NCI-H82 (cell line): ENCODE measurements around the gene DCUN1D5.

Experiments
- DNase-seq: peaks from one replicate; lab custom pipeline; 2025; lab: John Stamatoyannopoulos, UW

DCUN1D5 gene

DNA sequence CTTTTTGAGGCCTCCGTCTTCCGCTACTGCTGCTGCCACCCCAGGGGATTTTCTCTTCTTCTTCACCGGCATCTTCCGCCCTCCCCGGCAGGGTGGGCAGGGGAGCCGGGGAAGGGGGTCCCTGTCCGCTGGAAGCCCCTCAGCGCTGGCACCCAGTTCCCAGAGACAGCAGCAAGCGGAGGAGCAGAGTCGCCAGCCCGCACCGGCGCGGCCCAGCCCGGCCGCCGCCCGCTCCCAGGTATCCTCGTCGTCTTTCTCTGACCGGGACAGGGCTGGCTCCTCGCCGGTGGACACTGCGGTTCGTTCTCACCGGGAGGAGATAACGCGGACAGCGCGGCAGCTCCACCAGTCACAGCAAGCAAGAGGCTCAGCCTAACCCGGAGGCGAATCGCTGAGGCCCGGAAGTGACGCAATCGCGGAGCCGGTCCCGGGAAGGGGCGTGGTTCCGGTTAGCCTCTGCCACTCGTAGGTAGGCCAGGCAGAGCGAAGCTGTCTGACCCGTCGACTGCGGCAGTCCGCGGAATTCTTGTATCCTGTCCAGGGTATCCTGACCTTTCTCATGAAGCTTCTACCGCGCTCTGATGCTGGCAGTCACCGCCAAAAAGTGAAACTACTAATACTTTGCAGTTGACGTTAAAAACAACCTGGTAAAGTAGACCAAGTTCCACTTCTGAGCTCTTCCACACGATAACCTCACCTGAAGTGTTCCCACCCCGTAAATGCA, at the start of gene DCUN1D5:
Gene DCUN1D5, minus strand, starts transcription at position 360 of the 724 bp plus-strand sequence. Its CDS starts 288 bp downstream, at position 72.
- peak; percentile 95 for DNase-seq

DNA sequence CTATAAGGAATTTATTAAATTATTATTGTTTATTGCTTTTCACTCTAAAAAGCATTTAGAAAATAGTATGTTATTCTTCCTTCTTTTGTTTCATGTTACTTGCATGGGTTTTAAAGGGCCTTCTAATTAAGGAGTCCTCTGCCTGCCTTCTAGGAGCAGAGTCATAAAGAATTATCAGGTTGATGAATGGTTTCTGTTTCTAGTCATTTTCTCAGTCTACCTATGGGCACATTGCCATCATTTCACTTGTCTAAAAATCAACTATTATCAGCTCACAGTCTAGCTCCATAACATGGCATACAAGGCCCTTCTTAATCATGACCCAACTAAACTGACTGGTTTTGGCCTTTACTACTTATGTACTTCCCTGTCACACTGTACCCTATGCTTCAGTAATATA, 33.5 kb upstream of the DCUN1D5 start:
- no peak for DNase-seq

DNA sequence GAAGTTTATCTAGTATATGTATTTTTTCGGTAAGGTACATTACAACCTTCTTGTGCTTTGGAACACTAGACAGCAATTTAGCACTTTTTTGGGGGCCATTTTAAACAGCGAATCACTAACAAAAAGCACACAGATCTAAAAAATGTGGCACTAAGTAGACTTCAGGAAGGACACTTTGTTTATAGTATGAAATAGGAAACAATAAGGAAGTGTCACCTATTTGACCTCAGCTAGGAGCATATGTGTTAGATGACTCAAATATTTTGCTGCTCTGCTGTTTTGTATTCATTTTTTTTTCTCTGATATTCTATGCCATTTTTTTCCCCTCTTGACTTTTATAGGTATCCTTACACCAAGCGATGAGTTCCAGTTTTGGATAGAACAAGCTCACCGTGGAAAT, 22.9 kb upstream of the DCUN1D5 start:
- no peak for DNase-seq

DNA sequence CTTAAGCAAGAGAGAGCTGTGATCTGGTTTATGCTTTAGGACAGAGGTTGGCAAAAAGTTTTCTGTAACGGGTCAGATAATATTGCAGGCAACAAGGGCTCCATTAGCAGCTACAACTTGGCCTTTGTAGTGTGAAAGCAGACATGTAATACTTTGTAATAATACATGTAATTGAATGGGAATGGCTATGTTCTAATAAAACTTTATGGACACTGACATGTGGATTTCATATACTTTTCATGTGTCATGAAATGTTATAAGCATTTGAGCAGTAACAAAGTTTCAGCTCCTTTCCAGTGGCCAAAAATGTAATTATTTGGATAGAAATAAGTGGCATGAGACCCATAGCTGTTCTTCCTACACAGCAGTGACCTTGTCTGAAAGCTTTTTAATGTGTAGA, 20.4 kb upstream of the DCUN1D5 start:
- DNase-seq: no peak

DNA sequence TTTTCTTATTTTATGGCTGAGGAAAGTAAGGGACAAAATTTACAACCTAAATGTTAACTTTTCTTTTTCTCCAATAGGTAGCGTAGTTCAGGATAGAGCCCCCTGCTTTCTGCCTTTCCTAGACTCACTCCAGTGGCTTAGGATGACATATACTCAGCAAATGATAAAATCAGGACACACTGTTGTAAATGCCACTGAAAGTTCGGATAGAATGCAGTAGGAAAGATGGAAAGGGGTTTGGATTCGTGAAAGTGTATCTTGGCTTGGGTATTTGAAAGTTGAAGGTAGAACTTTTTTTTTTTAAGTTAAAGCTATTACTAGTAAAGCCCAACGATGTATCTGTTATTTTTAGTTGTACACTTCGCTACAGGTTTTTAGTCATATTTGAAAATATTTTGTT, 19.4 kb upstream of the DCUN1D5 start:
- DNase-seq: no peak

DNA sequence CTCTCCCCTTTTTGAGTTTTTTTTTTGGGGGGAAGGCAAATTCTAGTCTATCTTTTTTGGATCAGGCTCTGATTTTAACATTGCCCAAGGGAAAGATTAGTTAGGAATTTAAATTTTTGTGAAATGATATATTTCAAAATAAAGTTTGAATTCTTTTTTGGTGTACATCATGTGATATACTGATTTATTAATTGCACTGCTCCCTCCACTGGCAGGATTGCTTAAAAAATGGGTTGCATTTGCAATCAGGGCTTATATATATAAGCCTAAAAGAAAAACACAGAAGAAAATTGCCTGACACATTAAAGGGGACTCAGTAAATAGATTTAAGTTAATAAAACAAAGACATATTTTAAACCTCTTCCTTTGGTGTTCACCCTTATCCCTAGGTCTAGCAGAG, 18.4 kb upstream of the DCUN1D5 start:
- DNase-seq: no peak

DNA sequence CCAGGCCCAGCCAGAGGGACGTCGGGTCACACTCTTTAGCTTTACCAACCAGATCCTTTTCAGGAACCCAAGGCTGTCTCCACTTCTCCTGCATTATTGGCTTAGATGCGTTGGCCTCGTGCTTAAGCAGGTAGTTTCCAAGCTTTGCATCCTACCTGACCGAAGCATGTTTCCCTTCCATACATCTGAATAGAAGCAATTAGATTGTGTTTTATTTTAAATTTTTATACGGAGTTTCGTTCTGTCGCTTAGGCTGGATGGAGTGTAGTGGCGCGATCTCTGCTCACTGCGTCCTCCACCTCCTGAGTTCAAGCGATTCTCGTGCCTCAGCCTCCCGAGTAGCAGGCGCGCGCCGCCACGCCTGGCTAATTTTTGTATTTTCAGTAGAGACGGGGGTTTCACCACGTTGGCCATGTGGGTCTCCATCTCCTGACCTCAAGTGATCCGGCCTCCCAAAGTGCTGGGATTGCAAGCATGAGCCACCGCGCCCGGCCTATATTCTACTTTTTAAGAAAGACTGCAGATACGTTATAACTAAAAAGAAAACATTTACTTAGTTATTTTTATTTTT, 17.9 kb upstream of the DCUN1D5 start:
- DNase-seq: peak; percentile 57

DNA sequence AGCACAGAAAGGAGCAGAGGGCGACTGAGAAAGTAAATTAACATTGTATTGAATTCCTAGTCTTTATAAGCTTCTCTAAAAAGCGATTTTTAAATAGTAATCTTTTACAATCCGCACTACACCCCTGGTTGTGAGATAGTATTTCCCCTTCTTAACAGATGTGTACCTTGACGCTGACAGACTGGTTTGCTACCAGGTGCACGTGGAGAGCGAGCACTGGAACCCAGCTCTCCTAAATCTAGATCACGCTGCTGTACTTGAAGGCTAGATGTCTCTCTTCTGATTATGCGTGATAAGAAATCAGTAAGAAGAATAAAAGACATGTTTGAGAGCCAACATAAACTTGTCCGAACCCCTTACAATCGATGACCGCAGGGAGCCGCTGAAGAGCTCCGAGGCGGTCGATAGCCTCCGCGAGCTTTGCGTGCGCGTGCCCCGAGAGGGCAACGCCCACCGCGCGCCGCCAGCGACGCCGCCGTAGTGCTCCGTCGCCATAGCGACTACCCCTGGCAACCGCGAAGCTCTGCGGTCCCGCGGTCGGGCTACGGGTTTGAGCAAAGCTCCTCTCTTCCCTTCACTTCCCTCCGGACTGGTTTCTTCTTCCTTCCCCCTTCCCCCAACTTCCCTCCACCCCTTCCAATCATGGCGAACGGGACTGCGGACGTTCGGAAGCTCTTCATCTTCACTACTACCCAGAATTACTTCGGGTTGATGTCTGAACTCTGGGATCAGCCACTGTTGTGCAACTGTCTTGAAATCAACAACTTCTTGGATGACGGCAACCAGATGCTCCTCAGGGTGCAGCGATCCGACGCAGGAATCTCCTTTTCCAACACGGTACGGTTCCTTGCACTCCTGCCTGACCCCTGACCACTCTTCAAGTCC, 17.2 kb upstream of the DCUN1D5 start, which contains the start of gene DYNC2H1:
Gene DYNC2H1, plus strand, starts transcription at position 494 of the 885 bp plus-strand sequence. Its CDS starts 149 bp downstream, at position 643.
- peak; percentile 94 for DNase-seq

DNA sequence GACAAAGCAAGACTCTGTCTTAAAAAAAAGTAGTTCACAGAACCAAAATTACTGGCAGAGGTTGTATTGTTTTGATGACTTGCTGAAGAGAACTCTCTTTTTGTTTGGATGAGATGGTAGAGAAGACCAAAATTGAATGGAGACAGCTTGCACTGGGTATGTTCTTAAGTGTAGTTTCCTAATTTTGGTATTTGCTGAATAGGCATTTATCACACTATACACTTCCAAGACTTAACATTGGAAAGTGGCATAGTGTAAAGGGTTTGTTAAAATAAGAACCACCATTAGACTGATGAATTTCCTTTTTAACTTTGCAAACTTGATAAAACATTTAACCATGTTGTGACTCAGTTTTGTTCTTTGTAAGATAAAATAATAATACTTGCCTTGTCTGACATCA, 5.3 kb upstream of the DCUN1D5 start:
- DNase-seq: no peak

DNA sequence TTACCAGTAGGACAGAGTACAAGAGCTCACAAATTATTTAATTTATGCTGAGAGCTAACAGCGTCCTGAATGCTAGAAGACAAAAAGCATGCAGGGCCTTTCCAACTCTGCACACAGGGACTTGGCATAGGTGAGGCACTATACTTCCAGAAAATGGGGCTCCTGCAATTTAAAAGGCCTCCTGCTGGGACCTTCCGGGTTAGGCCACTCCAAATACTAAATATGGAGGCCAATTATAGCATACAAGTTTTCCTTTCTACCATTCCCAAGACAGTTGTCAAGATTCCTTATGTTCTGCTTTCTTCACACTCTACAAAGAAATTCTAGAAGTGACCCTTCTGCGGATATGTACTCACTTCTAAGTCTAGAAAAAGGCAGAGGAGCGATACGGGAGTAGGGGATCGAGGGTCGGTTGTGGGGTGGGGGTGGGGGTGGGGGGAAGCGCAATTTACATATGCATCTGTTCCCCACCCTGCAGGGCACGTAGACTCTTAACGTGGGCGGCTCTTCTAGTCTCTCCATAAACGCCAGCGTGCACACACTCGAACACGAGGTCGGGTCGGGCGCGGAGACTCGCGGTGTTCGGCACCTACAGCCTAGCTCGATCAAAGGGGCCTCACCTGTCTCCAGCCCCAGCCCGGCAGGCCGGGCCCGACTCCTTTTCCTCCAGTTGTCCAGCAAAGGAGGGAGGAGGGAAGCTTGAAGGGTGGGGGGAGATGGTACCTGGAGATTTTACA, 728 bp downstream of the DCUN1D5 start:
- DNase-seq: peak; percentile 71

DNA sequence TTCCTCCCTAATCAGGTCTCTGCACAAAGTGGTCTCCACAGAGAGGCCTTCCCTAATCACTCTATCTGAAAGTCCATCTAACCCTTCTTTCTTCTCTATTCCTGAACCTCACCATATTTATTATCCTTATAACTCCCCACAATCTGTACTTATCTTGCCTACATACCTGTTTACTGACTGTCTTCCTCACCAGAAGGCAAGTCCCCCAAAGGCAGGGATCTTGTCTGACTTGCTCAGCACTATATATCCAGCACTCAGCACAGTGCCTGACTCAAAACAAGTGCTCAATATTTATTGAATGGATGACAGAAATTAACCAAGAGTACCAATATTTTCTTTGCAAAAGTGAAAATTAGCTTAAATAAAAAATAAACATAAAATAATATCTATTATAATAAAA, 5.5 kb downstream of the DCUN1D5 start:
- DNase-seq: no peak

DNA sequence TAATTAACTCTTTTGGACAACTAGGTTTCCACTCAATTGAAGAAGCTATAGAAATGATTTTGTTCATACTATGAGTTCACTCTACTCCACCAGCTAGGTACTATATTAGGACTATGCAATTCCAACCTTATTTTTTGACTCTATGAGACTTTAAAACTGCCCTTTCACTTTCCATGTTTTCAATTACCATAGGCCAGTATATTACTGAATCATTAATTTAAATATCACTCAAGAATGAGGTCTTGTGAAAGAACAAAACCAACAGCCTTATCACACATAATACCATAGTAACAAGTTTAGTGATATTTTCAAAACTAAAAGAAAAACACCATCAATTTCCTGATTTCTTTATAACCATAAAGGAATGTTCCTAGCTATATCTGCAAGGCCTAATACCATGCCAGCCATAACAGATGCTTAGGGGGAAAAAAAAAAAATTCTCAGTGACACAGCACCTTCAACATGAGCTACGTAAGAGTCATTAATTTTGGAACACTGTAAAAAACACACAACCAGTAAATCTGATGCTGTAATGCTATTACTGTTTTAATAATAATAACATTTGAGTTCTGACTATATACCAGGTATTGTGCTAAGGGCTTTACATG, 6.1 kb downstream of the DCUN1D5 start:
- DNase-seq: no peak

DNA sequence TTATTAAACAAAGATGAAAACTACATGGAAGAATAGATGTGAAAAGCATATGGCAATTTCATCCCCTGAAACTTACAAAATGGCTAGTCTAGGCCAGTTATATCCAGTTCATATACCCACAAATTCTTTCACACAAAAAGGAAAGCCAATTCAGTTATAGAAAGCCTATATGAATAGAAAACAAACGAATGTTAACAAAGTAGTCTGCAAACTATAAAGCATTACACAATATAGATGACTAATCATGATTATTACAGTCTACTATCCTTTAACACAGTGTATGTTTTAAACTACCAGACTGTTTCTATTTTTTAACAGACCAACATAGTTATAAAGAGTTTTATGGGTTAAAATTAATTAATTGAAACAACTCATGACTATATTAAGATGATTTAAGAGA, 12.1 kb downstream of the DCUN1D5 start:
- no peak for DNase-seq

DNA sequence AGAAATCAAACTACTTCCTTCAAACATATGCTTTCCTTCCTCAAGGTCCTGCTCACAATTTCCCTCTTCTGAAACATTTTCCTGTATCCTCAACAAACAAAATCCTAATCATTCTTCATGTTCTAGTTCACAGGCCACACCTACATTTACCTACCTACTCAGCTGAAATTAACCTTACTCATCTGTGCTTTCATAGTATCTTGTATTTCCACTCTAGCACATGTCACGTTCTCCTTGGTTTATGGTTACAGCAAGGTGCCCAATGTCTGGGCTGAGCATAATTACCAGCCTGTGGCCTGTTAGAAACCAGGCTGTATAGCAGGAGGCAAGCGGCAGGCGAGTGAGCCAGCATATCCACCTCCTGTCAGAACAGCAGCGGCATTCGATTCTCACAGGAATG, 13.2 kb downstream of the DCUN1D5 start:
- no peak for DNase-seq

DNA sequence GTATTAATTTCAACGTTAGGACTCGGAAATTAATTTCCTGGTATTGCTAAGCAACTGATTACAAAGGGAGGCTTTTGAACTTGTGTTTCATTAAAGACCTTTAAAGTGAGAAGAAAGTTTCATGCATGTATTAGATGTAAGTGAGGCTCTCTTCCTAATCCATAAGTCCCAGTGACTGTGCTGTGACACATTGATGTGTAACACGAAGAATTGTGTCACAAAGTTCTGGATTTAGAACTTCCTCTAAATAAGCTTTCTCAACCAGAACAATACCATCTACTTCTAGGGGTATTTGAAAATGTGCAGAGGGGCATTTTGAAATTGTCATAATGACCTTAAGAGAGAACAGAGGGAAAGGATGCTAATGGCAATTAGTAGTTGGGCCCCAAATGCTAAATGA, 14.4 kb downstream of the DCUN1D5 start:
- DNase-seq: no peak

DNA sequence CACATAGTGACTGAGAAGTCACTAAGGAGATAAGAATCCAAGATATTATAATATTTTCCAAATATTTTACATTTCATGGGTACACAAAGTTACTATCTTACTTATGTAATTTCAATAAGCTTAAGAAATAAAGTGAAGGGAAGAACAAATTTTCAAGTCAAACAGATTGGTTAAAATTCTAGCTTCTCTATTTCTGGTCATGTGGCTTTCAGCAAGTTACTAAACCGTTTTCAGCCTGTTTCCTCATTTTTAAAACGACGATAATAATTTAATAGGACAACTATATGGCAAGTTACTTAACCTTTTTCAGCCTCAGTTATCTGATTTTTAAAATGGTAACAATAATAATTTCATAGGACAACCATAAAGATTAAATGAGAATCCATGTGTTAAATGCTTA, 15.6 kb downstream of the DCUN1D5 start:
- no peak for DNase-seq

DNA sequence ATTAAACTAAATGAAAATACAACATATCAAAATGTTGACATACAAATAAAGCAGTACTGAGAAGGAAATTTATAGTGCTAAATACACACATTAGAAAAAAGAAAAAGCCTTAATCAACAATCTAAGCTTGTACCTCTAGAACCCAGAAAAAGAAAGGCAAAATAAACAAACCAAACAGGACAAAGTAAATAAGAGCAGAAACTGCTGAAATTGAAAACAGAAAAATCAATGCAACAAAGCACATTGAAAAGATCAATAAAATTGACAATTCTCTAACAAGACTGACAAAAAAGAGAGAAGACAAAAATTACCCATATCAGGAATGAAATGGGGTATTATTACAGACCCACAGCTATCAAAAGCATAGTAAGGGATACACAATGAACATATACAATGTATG, 21.0 kb downstream of the DCUN1D5 start:
- DNase-seq: no peak

DNA sequence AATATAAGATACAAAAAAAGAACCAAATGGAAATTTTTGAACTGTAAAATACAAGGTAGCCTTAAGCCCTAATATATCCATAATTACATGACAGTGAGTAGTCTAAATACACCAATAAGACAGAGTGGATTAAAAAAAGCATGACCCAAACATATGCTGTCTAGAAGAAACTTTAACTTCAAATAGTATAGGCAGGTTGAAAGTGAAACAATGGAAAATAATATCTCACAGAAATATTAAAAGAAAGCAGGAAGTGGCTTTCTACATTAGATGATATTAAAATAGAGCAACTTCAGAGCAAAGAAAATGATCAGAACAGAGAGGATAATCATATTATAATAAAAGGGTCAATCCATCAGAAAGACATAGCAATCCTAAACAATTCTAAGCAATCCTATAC, 21.8 kb downstream of the DCUN1D5 start:
- DNase-seq: no peak

DNA sequence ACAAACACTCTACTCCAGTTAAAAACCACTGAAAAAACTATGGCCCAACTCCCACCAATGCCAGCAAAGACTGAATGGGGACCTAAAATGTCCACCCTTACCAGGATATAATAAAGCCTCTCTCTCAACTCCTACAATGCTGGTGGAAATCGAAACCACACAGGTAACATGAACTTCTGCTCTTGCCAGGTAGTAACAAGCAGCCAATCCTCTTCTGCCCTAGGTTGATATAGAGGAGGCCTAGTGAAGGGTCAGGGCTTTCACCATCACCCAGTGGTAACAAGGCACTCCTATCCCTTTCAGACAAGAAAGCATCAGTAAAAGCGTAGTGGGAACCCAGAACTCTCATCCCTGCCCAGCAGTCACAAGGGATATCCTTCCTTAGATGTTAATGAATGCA, 22.6 kb downstream of the DCUN1D5 start:
- no peak for DNase-seq

DNA sequence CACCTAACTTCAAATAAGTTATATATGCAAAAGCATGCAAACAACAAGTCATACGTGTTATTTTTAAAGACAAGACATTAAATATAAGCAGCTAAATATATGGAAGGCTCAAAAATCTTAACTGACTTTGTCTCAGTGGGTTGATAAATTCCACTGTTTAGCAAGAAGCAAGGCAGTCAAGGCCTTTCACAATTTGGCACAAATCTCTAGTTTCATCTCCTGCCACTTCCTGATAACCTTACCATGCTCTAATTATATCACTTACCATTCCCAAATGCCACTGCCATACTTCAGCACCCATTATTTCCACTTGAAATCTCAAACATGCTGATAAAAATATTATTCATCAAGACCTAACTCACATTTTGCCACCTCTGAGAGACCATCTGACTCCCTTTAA, 24.8 kb downstream of the DCUN1D5 start:
- no peak for DNase-seq

DNA sequence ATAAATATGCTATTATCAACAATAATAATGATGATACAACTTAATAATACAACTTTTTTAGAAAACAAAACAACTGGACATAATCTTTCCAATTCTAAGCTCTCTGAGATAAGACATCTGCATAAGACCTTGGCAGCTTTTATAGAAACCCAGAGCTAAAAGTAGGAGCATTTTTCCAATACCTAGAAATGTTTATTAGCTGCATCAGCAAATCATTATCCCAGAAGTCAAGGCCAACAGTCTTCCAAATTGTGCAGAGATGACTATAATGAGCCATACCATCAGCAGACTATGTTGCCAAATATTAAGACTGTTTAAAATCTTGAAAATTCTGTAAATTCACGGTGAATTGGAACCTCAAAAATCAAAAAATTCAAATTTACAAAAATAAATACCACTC, 30.3 kb downstream of the DCUN1D5 start:
- DNase-seq: no peak
